ENCODE measurements around the gene IGDCC3.
"Not testable (repeated sequence)": the region's sequence is repeated elsewhere in the genome, so short reads cannot be mapped to it uniquely, and the experiment has no call there.

Gene IGDCC3

GRCh38 chr15:65368302-65369211, 9.2 kb downstream of the IGDCC3 start:
- DNase-seq, result no peak

GRCh38 chr15:65366122-65366892, 11.5 kb downstream of the IGDCC3 start:
- no peak for DNase-seq

GRCh38 chr15:65365229-65365628, 12.6 kb downstream of the IGDCC3 start:
- DNase-seq, result no peak

- no peak for DNase-seq
Measured at GRCh38 chr15:65363766-65364165, 14.0 kb downstream of the IGDCC3 start.

- no peak for DNase-seq
Measured at GRCh38 chr15:65363306-65363705, 14.5 kb downstream of the IGDCC3 start.

GRCh38 chr15:65362491-65362890, 15.3 kb downstream of the IGDCC3 start:
- DNase-seq, result no peak

- DNase-seq, result no peak
Measured at GRCh38 chr15:65361708-65362459, 15.9 kb downstream of the IGDCC3 start.

GRCh38 chr15:65360506-65360905, 17.3 kb downstream of the IGDCC3 start:
- DNase-seq, result no peak

GRCh38 chr15:65355988-65356353, 21.8 kb downstream of the IGDCC3 start:
- no peak for DNase-seq

GRCh38 chr15:65355173-65355987, 22.4 kb downstream of the IGDCC3 start:
- no peak for DNase-seq

GRCh38 chr15:65354835-65355172, 23.0 kb downstream of the IGDCC3 start:
- no peak for DNase-seq

GRCh38 chr15:65351972-65352371, 25.8 kb downstream of the IGDCC3 start:
- DNase-seq, result not testable (repeated sequence)

GRCh38 chr15:65349338-65349737, 28.5 kb downstream of the IGDCC3 start:
- DNase-seq, result no peak

GRCh38 chr15:65347756-65348155, 30.0 kb downstream of the IGDCC3 start:
- not testable (repeated sequence) for DNase-seq

GRCh38 chr15:65346856-65347598, 30.8 kb downstream of the IGDCC3 start:
- no peak for DNase-seq

- no peak for DNase-seq
Measured at GRCh38 chr15:65344914-65345275, 32.9 kb downstream of the IGDCC3 start.

GRCh38 chr15:65344214-65344913, 33.4 kb downstream of the IGDCC3 start:
- no peak for DNase-seq

- no peak for DNase-seq
Measured at GRCh38 chr15:65343374-65343981, 34.3 kb downstream of the IGDCC3 start.

- DNase-seq, result no peak
Measured at GRCh38 chr15:65342493-65342892, 35.3 kb downstream of the IGDCC3 start.

GRCh38 chr15:65339920-65340319, 37.9 kb downstream of the IGDCC3 start:
- DNase-seq, result no peak

GRCh38 chr15:65339416-65339815, 38.4 kb downstream of the IGDCC3 start:
- no peak for DNase-seq

Data from bone marrow (tissue), 2 donors.